Thymus (tissue), 11 donors: Measurements from ENCODE around the gene PAQR9. TPM values are rescaled to one million over a fixed set of nuclear protein-coding genes. Genes with fewer than 3 reads are reported as not detected.

Experiments used
- DNase-seq, 9 donors: peaks; one replicate each; pipeline ENCODE4 v3.0.0-alpha.2; 2013; ENCODE audit warnings: low spot score in 9 of 9, low read depth in 6 of 9, missing footprints in 1 of 9
- H3K27ac ChIP-seq, 2 donors: one replicate each; pipeline ENCODE4 v1.5.1; 2013; ENCODE audit warnings: control low read depth in 1 of 2, low read depth in 1 of 2, low read length in 1 of 2, mild to moderate bottlenecking in 1 of 2, moderate library complexity in 1 of 2
- H3K27me3 ChIP-seq, 2 donors: one replicate each; pipeline ENCODE4 v1.5.1; 2013; ENCODE audit warnings: low read length in 1 of 2; ENCODE audit not compliant: control insufficient read depth in 2 of 2, insufficient read depth in 1 of 2
- H3K36me3 ChIP-seq, 2 donors: one replicate each; pipeline ENCODE4 v1.5.1; 2013; ENCODE audit warnings: low read length in 1 of 2, mild to moderate bottlenecking in 1 of 2, moderate library complexity in 1 of 2; ENCODE audit not compliant: control insufficient read depth in 2 of 2, insufficient read depth in 2 of 2
- H3K4me1 ChIP-seq, 2 donors: one replicate each; pipeline ENCODE4 v1.5.1; 2013; ENCODE audit warnings: low read length in 2 of 2; ENCODE audit not compliant: control insufficient read depth in 2 of 2, insufficient read depth in 2 of 2
- H3K4me3 ChIP-seq, 2 donors: one replicate each; pipeline ENCODE4 v1.5.1; 2013; ENCODE audit warnings: low read length in 2 of 2, control low read depth in 1 of 2, mild to moderate bottlenecking in 1 of 2
- H3K9me3 ChIP-seq, 2 donors: one replicate each; pipeline ENCODE4 v1.5.1; 2013; ENCODE audit warnings: low read length in 1 of 2, mild to moderate bottlenecking in 1 of 2; ENCODE audit not compliant: control insufficient read depth in 2 of 2, insufficient read depth in 1 of 2
- WGBS: extraction: QIAGEN DNeasy Blood & Tissue Kit; methylation state at CpG from one replicate; pipeline ENCODE4 v1.1.7; 2013; 5-methylcytosine and 5-hydroxymethylcytosine counted together
- polyA plus RNA-seq: library from polyadenylated mRNA; stranded (reverse); fragments of 200-250 nt; gene quantifications from one replicate; pipeline ENCODE4 v1.2.3, GENCODE V29; 2013
- total RNA-seq: library from RNA; stranded (reverse); fragments of 120-200 nt; gene quantifications from one replicate; pipeline ENCODE4 v1.2.4, GENCODE V29; 2013
- donor health status: healthy.

PAQR9 gene
- total and polyA plus RNA-seq, 2 donors, result 0.02 to 0.05 TPM

GRCh38 chr3:142923694-142924093, 39.8 kb downstream of the PAQR9 start:
- DNase-seq, result no peak
- no peaks in the 10 kb centered on the region for H3K36me3 ChIP-seq
- no peaks in the 10 kb centered on the region for H3K27me3 ChIP-seq
- H3K27ac ChIP-seq, result no peak overlapping the region
- H3K4me1 ChIP-seq, result no peaks in the 10 kb centered on the region
- no peak overlapping the region for H3K4me3 ChIP-seq
- H3K9me3 ChIP-seq, result no peaks in the 10 kb centered on the region

GRCh38 chr3:142916605-142917004, 46.9 kb downstream of the PAQR9 start:
- 98% methylated on average over 2 of the region's 2 CpGs for WGBS
- Histone ChIP-seq H3K4me3 (no peak overlapping the region), H3K27me3 (no peaks in the 10 kb centered on the region), H3K27ac (no peak overlapping the region), H3K4me1 (no peaks in the 10 kb centered on the region), H3K36me3 (no peaks in the 10 kb centered on the region), H3K9me3 (no peaks in the 10 kb centered on the region)
- no peak for DNase-seq

- H3K4me1 ChIP-seq, result no peaks in the 10 kb centered on the region
- H3K36me3 ChIP-seq, result no peaks in the 10 kb centered on the region
- H3K9me3 ChIP-seq, result no peaks in the 10 kb centered on the region
- no peak overlapping the region for H3K4me3 ChIP-seq
- no peak for DNase-seq
- H3K27me3 ChIP-seq, result no peaks in the 10 kb centered on the region
- 87% methylated on average over 3 of the region's 3 CpGs for WGBS
- H3K27ac ChIP-seq, result no peak overlapping the region
Measured at GRCh38 chr3:142915636-142916035, 47.8 kb downstream of the PAQR9 start.

- WGBS, result 70% methylated on average over 3 of the region's 3 CpGs
- Histone ChIP-seq H3K27ac (no peak overlapping the region), H3K9me3 (no peaks in the 10 kb centered on the region), H3K4me3 (no peak overlapping the region), H3K27me3 (no peaks in the 10 kb centered on the region), H3K36me3 (no peaks in the 10 kb centered on the region), H3K4me1 (no peaks in the 10 kb centered on the region)
- no peak for DNase-seq
Measured at GRCh38 chr3:142914286-142914811, 49.1 kb downstream of the PAQR9 start.

- no peak for DNase-seq
- Histone ChIP-seq H3K4me1 (no peaks in the 10 kb centered on the region), H3K27ac (no peak overlapping the region), H3K9me3 (no peaks in the 10 kb centered on the region), H3K4me3 (no peak overlapping the region), H3K36me3 (no peaks in the 10 kb centered on the region), H3K27me3 (no peaks in the 10 kb centered on the region)
- 96% methylated on average over 1 of the region's 1 CpG for WGBS
Measured at GRCh38 chr3:142913432-142913831, 50.0 kb downstream of the PAQR9 start.

GRCh38 chr3:142912402-142913172, 50.9 kb downstream of the PAQR9 start:
- H3K4me1 ChIP-seq, result no peaks in the 10 kb centered on the region
- no peak overlapping the region for H3K4me3 ChIP-seq
- no peaks in the 10 kb centered on the region for H3K36me3 ChIP-seq
- no peaks in the 10 kb centered on the region for H3K9me3 ChIP-seq
- no peak for DNase-seq
- WGBS, result 96% methylated on average over 6 of the region's 6 CpGs
- H3K27me3 ChIP-seq, result no peaks in the 10 kb centered on the region
- no peak overlapping the region for H3K27ac ChIP-seq

Other genes with a start within 250 kb of the PAQR9 start
- gene TRPC1, start 239.6 kb downstream of the PAQR9 start, total RNA-seq, result 3.1 TPM
- gene TRPC1, start 239.6 kb downstream of the PAQR9 start, polyA plus RNA-seq, result 7.1 TPM
- 2.0 TPM for gene PCOLCE2, start 74.6 kb downstream of the PAQR9 start, total RNA-seq
- 4.7 TPM for gene PCOLCE2, start 74.6 kb downstream of the PAQR9 start, polyA plus RNA-seq
- gene U2SURP, start 37.9 kb upstream of the PAQR9 start, total RNA-seq, result 107 TPM
- 79.7 TPM for gene U2SURP, start 37.9 kb upstream of the PAQR9 start, polyA plus RNA-seq
- gene CHST2, start 156.1 kb upstream of the PAQR9 start, total RNA-seq, result 15.6 TPM
- 16.5 TPM for gene CHST2, start 156.1 kb upstream of the PAQR9 start, polyA plus RNA-seq